ENCODE results near the gene ALDH4A1. TPM values are rescaled to one million over a fixed set of nuclear protein-coding genes. Genes with fewer than 3 reads are reported as not detected.

The ALDH4A1 gene
- total and polyA plus RNA-seq, 12 donors, result 12.7 to 60.8 (median 36.6) TPM

- no peaks in the 10 kb centered on the region for H3K4me1 ChIP-seq
- DNase-seq (no peak), ATAC-seq (no peak)
- intact Hi-C loops (cut with DNase I), result no loop called here
- TF ChIP-seq, protein P1, sequence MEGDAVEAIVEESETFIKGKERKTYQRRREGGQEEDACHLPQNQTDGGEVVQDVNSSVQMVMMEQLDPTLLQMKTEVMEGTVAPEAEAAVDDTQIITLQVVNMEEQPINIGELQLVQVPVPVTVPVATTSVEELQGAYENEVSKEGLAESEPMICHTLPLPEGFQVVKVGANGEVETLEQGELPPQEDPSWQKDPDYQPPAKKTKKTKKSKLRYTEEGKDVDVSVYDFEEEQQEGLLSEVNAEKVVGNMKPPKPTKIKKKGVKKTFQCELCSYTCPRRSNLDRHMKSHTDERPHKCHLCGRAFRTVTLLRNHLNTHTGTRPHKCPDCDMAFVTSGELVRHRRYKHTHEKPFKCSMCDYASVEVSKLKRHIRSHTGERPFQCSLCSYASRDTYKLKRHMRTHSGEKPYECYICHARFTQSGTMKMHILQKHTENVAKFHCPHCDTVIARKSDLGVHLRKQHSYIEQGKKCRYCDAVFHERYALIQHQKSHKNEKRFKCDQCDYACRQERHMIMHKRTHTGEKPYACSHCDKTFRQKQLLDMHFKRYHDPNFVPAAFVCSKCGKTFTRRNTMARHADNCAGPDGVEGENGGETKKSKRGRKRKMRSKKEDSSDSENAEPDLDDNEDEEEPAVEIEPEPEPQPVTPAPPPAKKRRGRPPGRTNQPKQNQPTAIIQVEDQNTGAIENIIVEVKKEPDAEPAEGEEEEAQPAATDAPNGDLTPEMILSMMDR (IDR thresholded peaks at IDR 0.05), result no peak
- no peaks in the 10 kb centered on the region for H3K36me3 ChIP-seq
- H3K27me3 ChIP-seq, result peaks cover 0 to 38% (median 7%) of the 10 kb centered on the region in 7 donors
- H3K9me3 ChIP-seq, result no peaks in the 10 kb centered on the region
- H3K4me3 ChIP-seq, result no peak overlapping the region
- WGBS, 2 donors, result 90 to 92% methylated on average over 7 of the region's 7 CpGs
- H3K27ac ChIP-seq, result no peak overlapping the region
Measured at GRCh38 chr1:18858070-18858688, 44.2 kb downstream of the ALDH4A1 start.

DNA sequence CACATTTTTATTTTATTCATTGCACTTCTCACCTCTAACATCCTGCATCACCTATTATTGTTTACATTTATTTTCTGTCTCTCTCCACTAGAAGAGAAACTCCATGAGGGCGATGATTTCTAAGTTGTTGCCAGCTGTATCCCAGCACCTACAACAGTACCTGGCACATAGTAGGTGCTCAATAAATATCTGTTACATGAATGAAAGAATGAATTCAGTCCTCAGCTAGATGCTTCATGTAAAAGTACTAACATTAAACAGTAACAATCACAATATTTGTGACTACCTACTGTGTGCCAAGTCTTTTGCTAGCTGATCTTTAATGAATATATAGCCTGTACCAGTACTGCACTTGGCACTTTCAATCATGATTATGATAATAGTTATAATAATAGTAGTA is 45.9 kb downstream of the ALDH4A1 start:
- intact Hi-C loops (cut with DNase I), result no loop called here
- Histone ChIP-seq H3K27me3 (peaks cover 0 to 51% (median 15%) of the 10 kb centered on the region in 7 donors), H3K4me1 (no peaks in the 10 kb centered on the region), H3K36me3 (no peaks in the 10 kb centered on the region), H3K27ac (no peak overlapping the region), H3K9me3 (no peaks in the 10 kb centered on the region), H3K4me3 (no peak overlapping the region)
- WGBS, 2 donors, result 95 to 98% methylated on average over 1 of the region's 1 CpG
- DNase-seq (no peak), ATAC-seq (no peak)
- TF ChIP-seq, protein P1 (IDR thresholded peaks at IDR 0.05), result no peak

DNA sequence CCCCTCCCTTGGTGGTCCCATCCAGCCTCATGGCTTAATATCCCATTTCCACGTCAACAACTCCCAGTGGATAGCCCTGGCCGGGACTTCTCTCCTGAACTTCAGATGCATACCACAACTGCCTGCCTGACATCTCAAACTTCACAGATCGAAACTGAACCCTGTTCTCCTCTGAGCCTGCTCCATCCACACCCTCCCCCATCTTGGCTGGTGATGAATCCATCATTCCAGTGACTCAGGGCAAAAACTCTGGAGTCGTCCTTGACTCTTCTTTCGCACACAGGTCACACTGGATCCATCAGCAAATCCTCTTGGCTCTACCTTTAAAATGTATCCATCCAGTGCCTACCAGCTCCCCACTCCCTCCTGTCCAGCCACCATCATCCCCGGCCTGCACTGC is 46.8 kb downstream of the ALDH4A1 start:
- Histone ChIP-seq H3K27me3 (peaks cover 0 to 58% (median 18%) of the 10 kb centered on the region in 7 donors), H3K4me1 (no peaks in the 10 kb centered on the region), H3K27ac (no peak overlapping the region), H3K36me3 (no peaks in the 10 kb centered on the region), H3K4me3 (no peak overlapping the region), H3K9me3 (no peaks in the 10 kb centered on the region)
- ATAC-seq, result no peak
- DNase-seq, result no peak
- 62 to 64% methylated on average over 6 of the region's 6 CpGs for WGBS, 2 donors
- TF ChIP-seq, protein P1 (IDR thresholded peaks at IDR 0.05), result no peak
- intact Hi-C loops (cut with DNase I), result no loop called here

DNA sequence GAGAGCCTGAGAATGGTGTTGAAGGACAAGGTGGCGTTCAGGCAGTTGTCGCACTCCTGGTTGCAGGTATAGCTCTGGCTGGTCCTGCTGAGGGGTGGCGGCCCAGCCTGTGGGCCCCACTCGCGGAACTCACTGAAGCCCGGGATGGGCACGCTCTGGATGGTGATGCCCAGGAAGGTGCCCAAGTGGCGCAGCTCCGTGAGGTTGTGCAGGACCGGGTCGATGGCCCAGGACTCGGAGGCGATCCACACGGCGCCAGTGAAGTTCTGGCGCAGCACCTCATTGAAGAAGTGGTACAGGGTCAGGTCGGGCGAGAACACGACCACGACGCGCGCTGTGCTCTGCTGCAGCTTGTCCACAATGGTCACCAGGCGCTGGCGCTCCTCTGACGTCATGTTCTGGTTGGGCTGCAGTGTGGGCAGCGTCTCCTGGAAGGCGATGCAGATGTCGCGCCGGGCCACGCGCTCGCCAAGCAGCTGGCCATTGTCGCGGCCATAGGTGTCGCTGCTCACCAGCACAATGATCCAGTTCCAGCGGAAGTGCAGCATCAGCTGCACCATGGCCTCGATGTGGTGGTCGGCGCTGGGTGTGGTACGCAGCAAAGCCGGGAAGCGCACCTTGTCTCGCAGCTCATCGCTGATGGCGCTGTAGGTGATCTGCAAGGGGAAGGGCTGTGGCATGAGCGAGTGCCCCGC is 47.9 kb downstream of the ALDH4A1 start:
- WGBS, 2 donors, result 88 to 89% methylated on average over 49 of the region's 49 CpGs
- Histone ChIP-seq H3K36me3 (no peaks in the 10 kb centered on the region), H3K27ac (no peak overlapping the region), H3K27me3 (peaks cover 0 to 60% (median 18%) of the 10 kb centered on the region in 7 donors), H3K4me3 (no peak overlapping the region), H3K9me3 (no peaks in the 10 kb centered on the region), H3K4me1 (no peaks in the 10 kb centered on the region)
- DNase-seq (no peak), ATAC-seq (peak in 1 of 8 donors; percentile 47)
- TF ChIP-seq, protein P1 (IDR thresholded peaks at IDR 0.05), result no peak
- intact Hi-C loops (cut with DNase I), result no loop called here
